ENCODE data around the gene CCDC85C.

The CCDC85C gene

GRCh38 chr14:99461411-99462085, 142.5 kb downstream of the CCDC85C start:
- TF ChIP-seq MAX (IDR thresholded peaks at IDR 0.05) (no peak), CREB1 (IDR thresholded peaks at IDR 0.05; ENCODE audit: low read depth) (no peak), EP300 (IDR thresholded peaks at IDR 0.05; ENCODE audit: borderline replicate concordance) (no peak), EGR1 (IDR thresholded peaks at IDR 0.05) (no peak), FOXM1 (IDR thresholded peaks at IDR 0.05; ENCODE audit: borderline replicate concordance, low read depth) (no peak), TCF12 (IDR thresholded peaks at IDR 0.05; ENCODE audit: low read depth) (no peak), ZBTB7A (IDR thresholded peaks at IDR 0.05; ENCODE audit: low read depth) (no peak), RAD21 (IDR thresholded peaks at IDR 0.05; ENCODE audit: low read depth) (no peak), CEBPB (IDR thresholded peaks at IDR 0.05) (no peak), NFIC (IDR thresholded peaks at IDR 0.05) (no peak), USF1 (IDR thresholded peaks at IDR 0.05) (no peak), YY1 (IDR thresholded peaks at IDR 0.05; ENCODE audit: low read depth) (no peak), TEAD4 (IDR thresholded peaks at IDR 0.05) (no peak), TAF1 (IDR thresholded peaks at IDR 0.05; ENCODE audit: low read depth) (no peak), REST (IDR thresholded peaks at IDR 0.05; ENCODE audit: low read depth) (no peak)

- no peak for TF ChIP-seq TEAD4 (IDR thresholded peaks at IDR 0.05)
- no peak for TF ChIP-seq FOXM1 (IDR thresholded peaks at IDR 0.05; ENCODE audit: borderline replicate concordance, low read depth)
- TF ChIP-seq USF1 (IDR thresholded peaks at IDR 0.05), result no peak
Measured at GRCh38 chr14:99460793-99461192, 143.2 kb downstream of the CCDC85C start.

GRCh38 chr14:99459481-99460100, 144.4 kb downstream of the CCDC85C start:
- no peak for TF ChIP-seq CEBPB (IDR thresholded peaks at IDR 0.05)

- TF ChIP-seq TAF1 (IDR thresholded peaks at IDR 0.05; ENCODE audit: low read depth) (no peak), YY1 (IDR thresholded peaks at IDR 0.05; ENCODE audit: low read depth) (no peak), FOXM1 (IDR thresholded peaks at IDR 0.05; ENCODE audit: borderline replicate concordance, low read depth) (no peak), RAD21 (IDR thresholded peaks at IDR 0.05; ENCODE audit: low read depth) (no peak), TCF12 (IDR thresholded peaks at IDR 0.05; ENCODE audit: low read depth) (no peak), CEBPB (IDR thresholded peaks at IDR 0.05) (no peak), ZBTB7A (IDR thresholded peaks at IDR 0.05; ENCODE audit: low read depth) (no peak), USF1 (IDR thresholded peaks at IDR 0.05) (no peak), TEAD4 (IDR thresholded peaks at IDR 0.05) (no peak), NFIC (IDR thresholded peaks at IDR 0.05) (no peak), EGR1 (IDR thresholded peaks at IDR 0.05) (no peak), EP300 (IDR thresholded peaks at IDR 0.05; ENCODE audit: borderline replicate concordance) (no peak), REST (IDR thresholded peaks at IDR 0.05; ENCODE audit: low read depth) (no peak), MAX (IDR thresholded peaks at IDR 0.05) (no peak), CREB1 (IDR thresholded peaks at IDR 0.05; ENCODE audit: low read depth) (no peak)
Measured at GRCh38 chr14:99454246-99454645, 149.8 kb downstream of the CCDC85C start.

- TF ChIP-seq MAX (IDR thresholded peaks at IDR 0.05), result no peak
- TF ChIP-seq TEAD4 (IDR thresholded peaks at IDR 0.05), result no peak
- TF ChIP-seq RAD21 (IDR thresholded peaks at IDR 0.05; ENCODE audit: low read depth), result no peak
- TF ChIP-seq EGR1 (IDR thresholded peaks at IDR 0.05), result no peak
- no peak for TF ChIP-seq ZBTB7A (IDR thresholded peaks at IDR 0.05; ENCODE audit: low read depth)
- TF ChIP-seq NFIC (IDR thresholded peaks at IDR 0.05), result no peak
- TF ChIP-seq REST (IDR thresholded peaks at IDR 0.05; ENCODE audit: low read depth), result no peak
- TF ChIP-seq CEBPB (IDR thresholded peaks at IDR 0.05), result no peak
- TF ChIP-seq EP300 (IDR thresholded peaks at IDR 0.05; ENCODE audit: borderline replicate concordance), result no peak
- no peak for TF ChIP-seq CREB1 (IDR thresholded peaks at IDR 0.05; ENCODE audit: low read depth)
Measured at GRCh38 chr14:99452968-99453367, 151.0 kb downstream of the CCDC85C start.
